ENCODE results near the gene ACBD4. TPM values are rescaled to one million over a fixed set of nuclear protein-coding genes. Genes with fewer than 3 reads are reported as not detected.

Gene ACBD4
- total RNA-seq, 2 donors from 2014 or later = 20.8 to 21.1 TPM

DNA sequence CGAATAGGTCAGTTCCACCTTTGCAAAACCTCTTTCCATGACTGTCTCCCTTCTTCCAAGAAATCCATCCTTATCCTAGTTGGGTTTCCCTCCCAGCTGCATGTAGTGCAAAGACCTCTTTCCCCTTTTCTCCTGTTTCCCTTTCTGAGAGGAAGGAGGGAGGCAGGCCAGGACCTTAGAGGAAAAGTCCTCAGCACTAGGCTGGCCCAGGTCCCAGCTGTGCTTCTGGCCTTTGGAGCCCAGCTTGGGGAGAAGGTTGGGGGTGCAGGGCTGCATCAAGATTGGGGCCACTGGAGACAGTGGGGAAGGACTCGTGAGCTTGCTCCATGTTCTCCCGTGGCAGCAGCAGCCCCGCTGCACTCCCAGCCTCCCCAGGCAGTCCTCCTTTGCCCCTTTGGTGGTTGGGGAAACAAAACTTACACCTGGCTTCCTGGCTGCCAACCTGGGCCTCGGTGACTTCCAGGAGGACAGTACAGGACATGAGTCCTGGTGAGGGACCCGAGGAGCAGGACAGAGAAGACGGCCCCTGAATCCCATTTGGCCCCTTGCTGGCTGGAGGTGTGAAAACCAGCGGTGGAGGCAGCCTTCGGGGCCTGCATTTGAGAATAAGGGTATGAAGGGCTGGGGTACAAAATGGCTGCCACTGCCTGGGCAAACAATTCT lies 26.7 kb downstream of the ACBD4 start:
- 32 to 45% methylated on average over 7 to 9 of the region's 9 CpGs for WGBS, 2 donors
- H3K36me3 ChIP-seq (replicated peaks in 1 of 2; ENCODE audit: insufficient read depth in 1 of 2, low read depth in 2 of 2) = no peaks in the 10 kb centered on the region
- H3K4me1 ChIP-seq = peaks cover 43% of the 10 kb centered on the region
- no peak overlapping the region for H3K4me3 ChIP-seq
- TF ChIP-seq, protein P1, sequence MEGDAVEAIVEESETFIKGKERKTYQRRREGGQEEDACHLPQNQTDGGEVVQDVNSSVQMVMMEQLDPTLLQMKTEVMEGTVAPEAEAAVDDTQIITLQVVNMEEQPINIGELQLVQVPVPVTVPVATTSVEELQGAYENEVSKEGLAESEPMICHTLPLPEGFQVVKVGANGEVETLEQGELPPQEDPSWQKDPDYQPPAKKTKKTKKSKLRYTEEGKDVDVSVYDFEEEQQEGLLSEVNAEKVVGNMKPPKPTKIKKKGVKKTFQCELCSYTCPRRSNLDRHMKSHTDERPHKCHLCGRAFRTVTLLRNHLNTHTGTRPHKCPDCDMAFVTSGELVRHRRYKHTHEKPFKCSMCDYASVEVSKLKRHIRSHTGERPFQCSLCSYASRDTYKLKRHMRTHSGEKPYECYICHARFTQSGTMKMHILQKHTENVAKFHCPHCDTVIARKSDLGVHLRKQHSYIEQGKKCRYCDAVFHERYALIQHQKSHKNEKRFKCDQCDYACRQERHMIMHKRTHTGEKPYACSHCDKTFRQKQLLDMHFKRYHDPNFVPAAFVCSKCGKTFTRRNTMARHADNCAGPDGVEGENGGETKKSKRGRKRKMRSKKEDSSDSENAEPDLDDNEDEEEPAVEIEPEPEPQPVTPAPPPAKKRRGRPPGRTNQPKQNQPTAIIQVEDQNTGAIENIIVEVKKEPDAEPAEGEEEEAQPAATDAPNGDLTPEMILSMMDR (IDR thresholded peaks at IDR 0.05) = no peak
- no peak for TF ChIP-seq POLR2A (IDR thresholded peaks at IDR 0.05)
- DNase-seq (peak in 3 of 4 donors; percentile 25 to 37 (median 27)), ATAC-seq (no peak)
- intact Hi-C loops (cut with DNase I) = no loop called here
- H3K27me3 ChIP-seq = no peaks in the 10 kb centered on the region
- peak overlapping the region in 3 of 4 donors; percentile 38 to 78 (median 63) for H3K27ac ChIP-seq
- no peaks in the 10 kb centered on the region for H3K9me3 ChIP-seq

DNA sequence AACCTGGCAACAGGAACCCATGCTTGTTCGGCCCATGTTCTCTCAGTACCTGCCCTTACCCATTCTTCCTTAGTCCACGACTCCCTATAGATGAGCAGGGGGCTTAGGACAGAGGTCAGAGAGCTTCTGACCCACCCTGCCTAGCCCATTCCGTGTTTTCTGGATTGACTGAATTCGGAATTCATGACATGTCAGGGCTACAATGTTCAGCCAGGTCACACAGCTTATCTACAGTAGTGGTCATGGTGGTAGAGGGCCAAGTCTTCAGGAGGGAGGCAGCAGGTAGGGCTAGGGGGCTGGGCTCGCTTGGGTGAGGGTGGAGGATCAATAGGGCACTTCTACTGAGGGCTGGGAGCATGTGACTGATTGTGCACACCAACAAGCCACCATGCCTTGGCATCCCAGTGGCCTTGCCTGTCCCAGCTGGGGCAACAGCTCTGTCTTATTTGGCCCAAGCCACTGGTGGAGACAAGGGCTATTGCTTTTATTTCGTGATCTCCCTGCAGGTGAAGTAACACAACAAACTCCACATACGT lies 29.3 kb downstream of the ACBD4 start:
- Histone ChIP-seq H3K27me3 (no peaks in the 10 kb centered on the region), H3K27ac (no peak overlapping the region), H3K36me3 (replicated peaks in 1 of 2; ENCODE audit: insufficient read depth in 1 of 2, low read depth in 2 of 2) (no peaks in the 10 kb centered on the region), H3K4me3 (no peak overlapping the region), H3K4me1 (peaks cover 16% of the 10 kb centered on the region), H3K9me3 (no peaks in the 10 kb centered on the region)
- intact Hi-C loops (cut with DNase I) = no loop called here
- ATAC-seq (no peak), DNase-seq (no peak)
- no peak for TF ChIP-seq POLR2A (IDR thresholded peaks at IDR 0.05)
- WGBS, 2 donors = 88 to 92% methylated on average over 7 of the region's 7 CpGs

DNA sequence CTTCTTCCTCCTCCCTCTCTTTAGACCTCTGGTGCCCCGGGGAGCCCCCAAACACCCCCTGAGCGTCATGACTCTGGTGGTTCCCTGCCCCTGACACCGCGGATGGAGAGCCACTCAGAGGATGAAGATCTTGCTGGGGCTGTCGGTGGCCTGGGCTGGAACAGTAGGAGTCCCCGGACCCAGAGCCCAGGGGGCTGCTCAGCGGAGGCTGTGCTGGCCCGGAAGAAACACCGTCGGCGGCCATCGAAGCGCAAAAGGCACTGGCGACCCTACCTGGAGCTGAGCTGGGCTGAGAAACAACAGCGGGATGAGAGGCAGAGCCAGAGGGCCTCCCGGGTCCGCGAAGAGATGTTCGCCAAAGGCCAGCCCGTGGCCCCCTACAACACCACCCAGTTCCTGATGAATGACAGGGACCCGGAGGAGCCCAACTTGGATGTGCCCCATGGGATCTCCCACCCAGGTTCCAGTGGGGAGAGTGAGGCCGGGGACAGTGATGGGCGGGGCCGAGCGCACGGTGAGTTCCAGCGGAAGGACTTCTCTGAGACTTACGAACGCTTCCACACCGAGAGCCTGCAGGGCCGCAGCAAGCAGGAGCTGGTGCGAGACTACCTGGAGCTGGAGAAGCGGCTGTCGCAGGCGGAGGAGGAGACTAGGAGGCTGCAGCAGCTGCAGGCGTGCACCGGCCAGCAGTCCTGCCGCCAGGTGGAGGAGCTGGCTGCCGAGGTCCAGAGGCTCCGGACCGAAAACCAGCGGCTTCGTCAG lies 33.7 kb downstream of the ACBD4 start:
- Histone ChIP-seq H3K9me3 (no peaks in the 10 kb centered on the region), H3K27me3 (no peaks in the 10 kb centered on the region), H3K36me3 (replicated peaks in 1 of 2; ENCODE audit: insufficient read depth in 1 of 2, low read depth in 2 of 2) (no peaks in the 10 kb centered on the region), H3K4me3 (no peak overlapping the region), H3K4me1 (peaks cover 39% of the 10 kb centered on the region), H3K27ac (no peak overlapping the region)
- WGBS, 2 donors = 94% methylated on average over 27 to 38 of the region's 43 CpGs
- DNase-seq (no peak), ATAC-seq (no peak)
- intact Hi-C loops (cut with DNase I) = no loop called here
- TF ChIP-seq, protein P1 (IDR thresholded peaks at IDR 0.05) = no peak
- no peak for TF ChIP-seq POLR2A (IDR thresholded peaks at IDR 0.05)

DNA sequence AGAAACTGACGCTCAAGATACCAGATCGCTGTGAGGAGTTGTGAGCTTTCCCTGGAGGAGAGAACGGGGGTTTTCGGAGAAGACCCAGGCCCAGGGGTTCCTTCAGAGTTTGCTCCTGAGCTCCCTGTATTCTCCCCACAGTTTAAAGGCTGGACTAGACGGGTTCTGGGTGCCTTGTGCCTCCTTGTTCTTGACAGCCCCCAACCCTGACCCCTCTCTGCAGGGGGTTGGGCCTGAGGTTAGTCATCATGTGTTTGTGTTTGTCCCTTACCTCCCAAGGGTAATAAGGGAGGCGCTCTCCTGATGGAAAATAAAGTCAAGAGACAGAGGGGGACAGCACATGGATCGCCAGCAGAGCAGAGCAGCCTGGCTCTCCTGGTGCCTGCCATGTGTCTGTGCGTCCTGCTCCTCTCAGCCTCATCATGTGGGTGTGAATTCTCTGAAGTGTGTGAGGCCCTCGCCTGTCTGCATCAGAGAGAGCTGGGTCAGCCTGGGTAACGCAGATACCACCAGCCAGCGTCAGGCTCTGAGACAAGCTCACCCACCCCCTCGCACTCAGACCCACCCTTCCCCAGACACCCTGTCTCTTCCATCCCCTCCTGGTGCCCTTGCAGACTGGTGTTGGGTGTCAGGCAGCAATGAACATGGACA lies 34.9 kb downstream of the ACBD4 start:
- Histone ChIP-seq H3K27me3 (no peaks in the 10 kb centered on the region), H3K36me3 (replicated peaks in 1 of 2; ENCODE audit: insufficient read depth in 1 of 2, low read depth in 2 of 2) (no peaks in the 10 kb centered on the region), H3K9me3 (no peaks in the 10 kb centered on the region), H3K4me3 (no peak overlapping the region), H3K4me1 (peaks cover 39% of the 10 kb centered on the region), H3K27ac (peak overlapping the region; percentile 52 to 89 (median 82))
- intact Hi-C loops (cut with DNase I) = no loop called here
- no peak for ATAC-seq
- DNase-seq = no peak
- WGBS, 2 donors = 86 to 87% methylated on average over 8 to 12 of the region's 12 CpGs
- TF ChIP-seq POLR2A (IDR thresholded peaks at IDR 0.05) = no peak

DNA sequence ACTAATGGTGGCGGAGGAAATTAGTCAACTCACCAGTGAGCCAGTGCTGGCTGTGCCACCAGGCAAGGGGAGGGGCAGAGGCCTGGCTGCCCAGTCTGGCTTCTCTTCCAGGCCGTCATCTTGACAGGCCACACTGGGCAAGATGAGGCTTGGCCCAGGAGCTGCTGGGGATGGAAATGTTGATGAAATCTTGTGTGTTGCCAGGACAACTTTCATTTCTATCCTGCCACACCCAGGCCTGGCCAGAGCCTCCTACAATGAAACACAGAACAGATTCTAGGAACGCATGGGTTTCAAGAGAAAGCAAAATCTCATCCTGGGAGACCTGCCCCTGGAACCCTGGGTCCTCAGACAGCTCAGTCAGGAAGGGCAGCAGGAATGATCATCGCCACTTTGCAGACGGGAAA lies 35.4 kb downstream of the ACBD4 start:
- no peak overlapping the region for H3K4me3 ChIP-seq
- 33 to 42% methylated on average over 4 to 5 of the region's 5 CpGs for WGBS, 2 donors
- intact Hi-C loops (cut with DNase I) = no loop called here

More for the DNA sequence above, 35.4 kb downstream of the ACBD4 start:
- Histone ChIP-seq H3K27ac (peak overlapping the region; percentile 81 to 89 (median 86)), H3K4me1 (peaks cover 39% of the 10 kb centered on the region), H3K9me3 (no peaks in the 10 kb centered on the region), H3K27me3 (no peaks in the 10 kb centered on the region), H3K36me3 (replicated peaks in 1 of 2; ENCODE audit: insufficient read depth in 1 of 2, low read depth in 2 of 2) (no peaks in the 10 kb centered on the region)
- TF ChIP-seq, protein P1 (IDR thresholded peaks at IDR 0.05) = no peak
- TF ChIP-seq POLR2A (IDR thresholded peaks at IDR 0.05) = peak in 2 of 3 donors; percentile 18 to 30
- ATAC-seq = peak; percentile 43
- peak; percentile 42 to 85 (median 62) for DNase-seq

All from body of pancreas (tissue), 4 donors.